OCI-LY1 (cell line): ENCODE results near the gene RSPH6A.
A peak's percentile ranks its signal among the peaks of the same experiment; 100 is the strongest.
"Not testable (repeated sequence)": the region's sequence is repeated elsewhere in the genome, so short reads cannot be mapped to it uniquely, and the experiment has no call there.

ENCODE experiments used
- H2AFZ ChIP-seq: fragments of 200-600 bp; sonication (generic), shearing (Covaris generic); 2 replicates; pipeline ENCODE4 v1.6.0; 2014; ENCODE audit warnings: antibody characterized with exemption, mild to moderate bottlenecking, low read length
- H3F3A ChIP-seq: fragments of 200-600 bp; sonication (generic), shearing (Covaris generic); 2 replicates; pipeline ENCODE4 v1.6.0; 2014; ENCODE audit warnings: mild to moderate bottlenecking, antibody characterized with exemption, low read length, moderate library complexity; ENCODE audit not compliant: insufficient read depth
- H3K27ac ChIP-seq: fragments of 200-600 bp; sonication (generic); 2 replicates; pipeline ENCODE4 v1.5.1; 2014; ENCODE audit warnings: low read length, mixed run types, mild to moderate bottlenecking, low read depth; ENCODE audit not compliant: poor library complexity, severe bottlenecking
- H3K27me3 ChIP-seq: fragments of 200-600 bp; sonication (generic); 2 replicates; pipeline ENCODE4 v1.6.0; 2014; ENCODE audit warnings: antibody characterized with exemption, mild to moderate bottlenecking, low read length, moderate library complexity; ENCODE audit not compliant: insufficient read depth
- H3K36me3 ChIP-seq: fragments of 200-600 bp; sonication (generic); 2 replicates; pipeline ENCODE4 v1.6.1; 2014; ENCODE audit warnings: mild to moderate bottlenecking, antibody characterized with exemption, low read length, moderate library complexity, mixed read lengths; ENCODE audit not compliant: insufficient read depth
- H3K4me1 ChIP-seq: fragments of 200-600 bp; sonication (generic); 2 replicates; pipeline ENCODE4 v1.5.1; 2014; ENCODE audit warnings: mild to moderate bottlenecking, low read length, moderate library complexity; ENCODE audit not compliant: insufficient read depth, severe bottlenecking
- H3K4me2 ChIP-seq: fragments of 200-600 bp; sonication (generic), shearing (Covaris generic); 2 replicates; pipeline ENCODE4 v1.6.1; 2014; ENCODE audit warnings: low read length
- H3K4me3 ChIP-seq: fragments of 200-600 bp; sonication (generic); 2 replicates; pipeline ENCODE4 v1.5.1; 2014; ENCODE audit warnings: low read length, low read depth, mild to moderate bottlenecking, mixed read lengths; ENCODE audit not compliant: poor library complexity, severe bottlenecking
- H3K79me2 ChIP-seq: fragments of 200-600 bp; shearing (Covaris generic); 2 replicates; pipeline ENCODE4 v1.6.1; 2016; ENCODE audit warnings: mixed run types, low read length, mixed read lengths; ENCODE audit not compliant: insufficient read depth
- H3K9ac ChIP-seq: fragments of 200-600 bp; sonication (generic), shearing (Covaris generic); 2 replicates; pipeline ENCODE4 v1.6.1; 2014; ENCODE audit warnings: mild to moderate bottlenecking, low read length, mixed read lengths
- H3K9me2 ChIP-seq: fragments of 200-600 bp; sonication (generic), shearing (Covaris generic); 2 replicates; pipeline ENCODE4 v1.6.1; 2014; ENCODE audit warnings: low read depth, mild to moderate bottlenecking, low read length, mixed read lengths
- H3K9me3 ChIP-seq: fragments of 200-600 bp; shearing (Covaris generic); 2 replicates; pipeline ENCODE4 v1.6.1; 2014; ENCODE audit warnings: low read length, mixed read lengths
- H4K20me1 ChIP-seq: fragments of 200-600 bp; sonication (generic), shearing (Covaris generic); 2 replicates; pipeline ENCODE4 v1.6.0; 2016; ENCODE audit warnings: mild to moderate bottlenecking, low read length; ENCODE audit not compliant: insufficient read depth
- EZH2 ChIP-seq: fragments of 200-600 bp; sonication (generic), shearing (Covaris generic); IDR thresholded peaks from 2 replicates; pipeline ENCODE4 v1.8.0; 2017; ENCODE audit warnings: borderline replicate concordance, mixed run types, mild to moderate bottlenecking, antibody characterized with exemption, low read length, moderate library complexity, mixed read lengths
- TF ChIP-seq, protein P1 (sequence below): fragments of 200-600 bp; sonication (generic), shearing (Covaris generic); IDR thresholded peaks from 2 replicates; pipeline ENCODE4 v1.5.1; 2017; ENCODE audit warnings: mild to moderate bottlenecking, antibody characterized with exemption, low read length, moderate library complexity, mixed read lengths

The RSPH6A gene

GRCh38 chr19:45801603-45802175 is 13.4 kb downstream of the RSPH6A start:
- H3K27ac ChIP-seq = no peak overlapping the region
- no peaks in the 10 kb centered on the region for H3K79me2 ChIP-seq
- no peak overlapping the region for H3K4me2 ChIP-seq
- no peaks in the 10 kb centered on the region for H3K27me3 ChIP-seq
- H3K4me3 ChIP-seq = no peak overlapping the region
- no peaks in the 10 kb centered on the region for H3K36me3 ChIP-seq
- no peaks in the 10 kb centered on the region for H3K9me3 ChIP-seq
- H3F3A ChIP-seq = no peaks in the 10 kb centered on the region
- no peak overlapping the region for H2AFZ ChIP-seq
- TF ChIP-seq, protein P1, sequence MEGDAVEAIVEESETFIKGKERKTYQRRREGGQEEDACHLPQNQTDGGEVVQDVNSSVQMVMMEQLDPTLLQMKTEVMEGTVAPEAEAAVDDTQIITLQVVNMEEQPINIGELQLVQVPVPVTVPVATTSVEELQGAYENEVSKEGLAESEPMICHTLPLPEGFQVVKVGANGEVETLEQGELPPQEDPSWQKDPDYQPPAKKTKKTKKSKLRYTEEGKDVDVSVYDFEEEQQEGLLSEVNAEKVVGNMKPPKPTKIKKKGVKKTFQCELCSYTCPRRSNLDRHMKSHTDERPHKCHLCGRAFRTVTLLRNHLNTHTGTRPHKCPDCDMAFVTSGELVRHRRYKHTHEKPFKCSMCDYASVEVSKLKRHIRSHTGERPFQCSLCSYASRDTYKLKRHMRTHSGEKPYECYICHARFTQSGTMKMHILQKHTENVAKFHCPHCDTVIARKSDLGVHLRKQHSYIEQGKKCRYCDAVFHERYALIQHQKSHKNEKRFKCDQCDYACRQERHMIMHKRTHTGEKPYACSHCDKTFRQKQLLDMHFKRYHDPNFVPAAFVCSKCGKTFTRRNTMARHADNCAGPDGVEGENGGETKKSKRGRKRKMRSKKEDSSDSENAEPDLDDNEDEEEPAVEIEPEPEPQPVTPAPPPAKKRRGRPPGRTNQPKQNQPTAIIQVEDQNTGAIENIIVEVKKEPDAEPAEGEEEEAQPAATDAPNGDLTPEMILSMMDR = no peak
- no peak for TF ChIP-seq EZH2
- H3K4me1 ChIP-seq = peaks cover 24% of the 10 kb centered on the region
- no peaks in the 10 kb centered on the region for H3K9me2 ChIP-seq
- H3K9ac ChIP-seq = no peak overlapping the region
- H4K20me1 ChIP-seq = no peaks in the 10 kb centered on the region

DNA sequence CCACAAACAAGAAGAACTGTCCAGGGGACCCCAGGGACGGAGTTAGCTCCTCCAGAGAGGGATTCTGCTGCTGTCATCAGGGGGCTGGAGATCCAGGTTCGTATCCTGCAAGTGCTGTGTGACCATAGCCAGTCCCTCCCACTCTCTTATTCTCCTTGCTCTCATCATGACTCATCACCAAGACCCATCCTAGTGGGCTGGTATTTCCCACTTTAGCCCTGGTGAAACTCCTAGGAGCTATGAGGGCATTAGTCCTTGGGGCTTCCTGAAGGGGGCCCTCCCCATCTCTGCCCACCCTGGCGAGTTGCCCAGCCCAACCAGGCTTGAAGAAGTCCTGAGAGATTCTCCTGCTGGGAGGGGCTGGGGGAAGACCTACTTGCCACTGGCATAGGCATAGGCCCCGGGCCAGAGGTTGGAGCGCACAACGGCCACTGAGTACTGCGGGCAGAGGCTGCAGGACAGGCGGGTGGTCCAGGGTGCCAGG is 15.0 kb downstream of the RSPH6A start:
- H3K4me3 ChIP-seq = no peak overlapping the region
- no peak overlapping the region for H2AFZ ChIP-seq
- H3K36me3 ChIP-seq = no peaks in the 10 kb centered on the region
- no peaks in the 10 kb centered on the region for H3F3A ChIP-seq
- peaks cover 24% of the 10 kb centered on the region for H3K4me1 ChIP-seq
- TF ChIP-seq, protein P1 = no peak
- TF ChIP-seq EZH2 = no peak
- no peaks in the 10 kb centered on the region for H3K9me3 ChIP-seq
- H3K4me2 ChIP-seq = no peak overlapping the region
- H3K27me3 ChIP-seq = no peaks in the 10 kb centered on the region
- H4K20me1 ChIP-seq = no peaks in the 10 kb centered on the region
- H3K9me2 ChIP-seq = no peaks in the 10 kb centered on the region
- H3K9ac ChIP-seq = no peak overlapping the region
- no peak overlapping the region for H3K27ac ChIP-seq
- no peaks in the 10 kb centered on the region for H3K79me2 ChIP-seq

GRCh38 chr19:45799541-45799940 is 15.6 kb downstream of the RSPH6A start:
- not testable (repeated sequence) for H3K9me3 ChIP-seq, H3K79me2 ChIP-seq, H3K4me3 ChIP-seq, H3K9ac ChIP-seq, H3K27ac ChIP-seq, H4K20me1 ChIP-seq, H3K27me3 ChIP-seq, H3F3A ChIP-seq, H2AFZ ChIP-seq, H3K36me3 ChIP-seq, H3K9me2 ChIP-seq, H3K4me2 ChIP-seq
- peaks cover 24% of the 10 kb centered on the region for H3K4me1 ChIP-seq

- Histone ChIP-seq H3K4me1 (peaks cover 24% of the 10 kb centered on the region), H3K4me3 (no peak overlapping the region), H3K9me3 (no peaks in the 10 kb centered on the region), H4K20me1 (no peaks in the 10 kb centered on the region), H3F3A (no peaks in the 10 kb centered on the region), H3K27me3 (no peaks in the 10 kb centered on the region), H2AFZ (no peak overlapping the region), H3K27ac (no peak overlapping the region), H3K9me2 (no peaks in the 10 kb centered on the region), H3K79me2 (no peaks in the 10 kb centered on the region), H3K36me3 (no peaks in the 10 kb centered on the region), H3K9ac (no peak overlapping the region), H3K4me2 (no peak overlapping the region)
- TF ChIP-seq, protein P1 = peak; percentile 85
- no peak for TF ChIP-seq EZH2
These were observed 16.1 kb downstream of the RSPH6A start for GRCh38 chr19:45798995-45799517.
